ENCODE measurements around the gene GALNT10. TPM values are rescaled to one million over a fixed set of nuclear protein-coding genes. Genes with fewer than 3 reads are reported as not detected.

GALNT10 gene
- total and polyA plus RNA-seq, 10 of the 15 experiments (the other 5 are each of a cell fraction or from before 2014, with no cell fraction given) = 3.9 to 35.4 (median 15.5) TPM

DNA sequence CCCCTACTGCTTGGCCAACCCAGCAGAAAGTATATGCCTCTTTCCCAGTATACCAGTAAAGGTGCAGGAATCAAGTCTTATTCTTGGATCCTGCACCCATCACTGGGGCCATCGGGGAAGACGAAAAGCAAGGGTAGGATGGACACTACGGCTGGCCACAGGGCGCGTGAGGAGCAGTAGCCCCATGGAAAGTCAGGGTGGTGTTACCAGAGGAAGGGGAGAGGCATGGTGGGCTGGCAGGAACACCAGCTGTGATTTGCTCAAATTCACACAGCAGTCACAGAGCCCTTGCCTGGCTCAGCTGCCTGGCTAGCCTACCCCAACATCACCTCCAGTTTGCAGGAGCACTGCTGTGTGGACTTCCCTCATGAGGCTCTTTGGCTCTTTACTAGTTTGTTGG, 220.8 kb downstream of the GALNT10 start:
- H4K20me1 ChIP-seq (ENCODE audit: control insufficient read depth, insufficient read depth) = no peaks in the 10 kb centered on the region
- peaks cover under 1 to 9% of the 10 kb centered on the region in 2 experiments; a peak in 3 of 4 replicates for H3K36me3 ChIP-seq (ENCODE audit: control insufficient read depth in 2 of 2, insufficient read depth in 2 of 2, low read length in 1 of 2)
- ATAC-seq = no peak
- no peak for DNase-seq (ENCODE audit: low read depth, low spot score)
- no peak overlapping the region for H3K4me2 ChIP-seq (ENCODE audit: control insufficient read depth, insufficient read depth)
- TF ChIP-seq FOXM1 (IDR thresholded peaks at IDR 0.05; ENCODE audit: low read depth, low read length) (no peak), POLR2AphosphoS5 (IDR thresholded peaks at IDR 0.05; ENCODE audit: low read length) (no peak), MYB (IDR thresholded peaks at IDR 0.05; ENCODE audit: borderline replicate concordance, low read depth, low read length) (no peak), MXI1 (IDR thresholded peaks at IDR 0.05; ENCODE audit: low read depth, low read length) (no peak), CREM (IDR thresholded peaks at IDR 0.05; ENCODE audit: low read depth) (no peak), MEF2A (IDR thresholded peaks at IDR 0.05; ENCODE audit: insufficient read depth, low read depth, low read length) (no peak), ETV6 (conservative IDR thresholded peaks at IDR 0.05 in 1 of 2, IDR thresholded peaks at IDR 0.05 in 1 of 2; ENCODE audit: borderline replicate concordance in 1 of 2, low read depth in 1 of 2) (no peak), KAT2A (conservative IDR thresholded peaks at IDR 0.05; ENCODE audit: control insufficient read depth, low read depth, low read length) (no peak), NFYA (IDR thresholded peaks at IDR 0.05; ENCODE audit: borderline replicate concordance, low read depth, low read length) (no peak), SUZ12 (IDR thresholded peaks at IDR 0.05; ENCODE audit: unreplicated experiment) (no peak)
- TF ChIP-seq, protein P1, sequence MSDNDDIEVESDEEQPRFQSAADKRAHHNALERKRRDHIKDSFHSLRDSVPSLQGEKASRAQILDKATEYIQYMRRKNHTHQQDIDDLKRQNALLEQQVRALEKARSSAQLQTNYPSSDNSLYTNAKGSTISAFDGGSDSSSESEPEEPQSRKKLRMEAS (IDR thresholded peaks at IDR 0.05; ENCODE audit: low read depth, low read length) = no peak
- TF ChIP-seq, protein P2, sequence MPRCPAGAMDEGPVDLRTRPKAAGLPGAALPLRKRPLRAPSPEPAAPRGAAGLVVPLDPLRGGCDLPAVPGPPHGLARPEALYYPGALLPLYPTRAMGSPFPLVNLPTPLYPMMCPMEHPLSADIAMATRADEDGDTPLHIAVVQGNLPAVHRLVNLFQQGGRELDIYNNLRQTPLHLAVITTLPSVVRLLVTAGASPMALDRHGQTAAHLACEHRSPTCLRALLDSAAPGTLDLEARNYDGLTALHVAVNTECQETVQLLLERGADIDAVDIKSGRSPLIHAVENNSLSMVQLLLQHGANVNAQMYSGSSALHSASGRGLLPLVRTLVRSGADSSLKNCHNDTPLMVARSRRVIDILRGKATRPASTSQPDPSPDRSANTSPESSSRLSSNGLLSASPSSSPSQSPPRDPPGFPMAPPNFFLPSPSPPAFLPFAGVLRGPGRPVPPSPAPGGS (IDR thresholded peaks at IDR 0.05; ENCODE audit: borderline replicate concordance, insufficient read depth, low read depth, low read length, poor library complexity, severe bottlenecking) = no peak
- TF ChIP-seq, protein P3, sequence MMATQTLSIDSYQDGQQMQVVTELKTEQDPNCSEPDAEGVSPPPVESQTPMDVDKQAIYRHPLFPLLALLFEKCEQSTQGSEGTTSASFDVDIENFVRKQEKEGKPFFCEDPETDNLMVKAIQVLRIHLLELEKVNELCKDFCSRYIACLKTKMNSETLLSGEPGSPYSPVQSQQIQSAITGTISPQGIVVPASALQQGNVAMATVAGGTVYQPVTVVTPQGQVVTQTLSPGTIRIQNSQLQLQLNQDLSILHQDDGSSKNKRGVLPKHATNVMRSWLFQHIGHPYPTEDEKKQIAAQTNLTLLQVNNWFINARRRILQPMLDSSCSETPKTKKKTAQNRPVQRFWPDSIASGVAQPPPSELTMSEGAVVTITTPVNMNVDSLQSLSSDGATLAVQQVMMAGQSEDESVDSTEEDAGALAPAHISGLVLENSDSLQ (IDR thresholded peaks at IDR 0.05) = no peak
- ChIA-PET CTCF (interaction anchor here (1.4 kb wide), 1 partner anchor 347 kb away, joined by 3 read pairs; no protein-coding TSS in a partner anchor), RAD21 (ENCODE audit: unreplicated experiment) (interaction anchor here (0.8 kb wide), 1 partner anchor 109 kb away, joined by 3 read pairs; no protein-coding TSS in a partner anchor), SMC1A (ENCODE audit: uncharacterized antibody, unreplicated experiment) (interaction anchor here (1.0 kb wide), 1 partner anchor 10 kb away, joined by 3 read pairs; no protein-coding TSS in a partner anchor), POLR2A (no interaction called here)
- H2AFZ ChIP-seq (ENCODE audit: control insufficient read depth, low read depth, low read length) = no peak overlapping the region
- WGBS (ENCODE audit: insufficient coverage, insufficient replicate concordance, low lambda C conversion rate, missing lambda C conversion rate) = 98% methylated on average over 5 of the region's 5 CpGs
- intact Hi-C loops (cut with micrococcal nuclease; ENCODE audit: unreplicated experiment) (no loop called here), in situ Hi-C loops (cut with MboI) (no loop called here)
- no peak for FAIRE-seq
- no peaks in the 10 kb centered on the region for H3K27me3 ChIP-seq (replicated peaks in 1 of 2; ENCODE audit: control insufficient read depth in 2 of 2, insufficient read depth in 2 of 2, low read length in 1 of 2)
- no peak overlapping the region for H3K4me3 ChIP-seq
- peaks cover under 1% of the 10 kb centered on the region; the same call in 1 of the 2 replicates for H3K4me1 ChIP-seq (ENCODE audit: control insufficient read depth, insufficient read depth, low read length)
- no peak overlapping the region for H3K9ac ChIP-seq (ENCODE audit: control insufficient read depth, insufficient read depth, low read length)
- BruUV-seq (replicated peaks) = no TSS peak
- no peaks in the 10 kb centered on the region for H3K79me2 ChIP-seq (ENCODE audit: control insufficient read depth, insufficient read depth, low read length)
- H3K27ac ChIP-seq (ENCODE audit: control insufficient read depth, insufficient read depth) = no peak overlapping the region
- H3K9me3 ChIP-seq (replicated peaks; ENCODE audit: control insufficient read depth, insufficient read depth, low read length) = no peaks in the 10 kb centered on the region
